GM12801 (cell line): Measurements from ENCODE around the gene KMT2A.

Experiments used
- TF ChIP-seq, protein P1 (sequence below): IDR thresholded peaks from one replicate; pipeline ENCODE4 v1.5.1; 2011; ENCODE audit warnings: control low read depth; ENCODE audit not compliant: insufficient read length; ENCODE audit errors: extremely low read depth

Gene KMT2A

DNA sequence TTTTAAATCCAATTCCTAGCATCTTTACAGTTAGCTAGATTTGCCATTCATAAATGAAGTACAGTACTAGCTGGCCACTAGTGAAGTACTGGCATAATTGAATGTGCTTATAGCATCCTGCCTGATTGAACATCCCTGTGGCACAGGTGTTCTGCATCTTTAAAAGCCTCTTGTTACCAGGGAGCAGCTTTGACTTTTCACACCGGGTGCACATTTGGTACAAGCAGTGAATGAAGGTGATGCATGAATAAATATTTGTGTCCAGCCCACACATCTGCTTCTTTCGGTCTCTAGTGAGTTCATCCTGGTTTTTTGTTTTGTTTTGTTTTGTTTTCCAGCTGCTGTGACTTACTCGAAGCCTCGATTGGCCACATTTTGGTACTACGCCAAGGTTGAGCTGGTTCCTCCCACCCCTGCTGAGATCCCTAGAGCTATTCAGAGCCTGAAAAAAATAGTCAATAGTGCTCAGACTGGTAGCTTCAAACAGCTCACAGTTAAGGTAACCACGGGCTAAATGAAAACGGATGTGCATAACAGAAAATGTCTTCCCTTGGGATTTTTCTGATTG, 29.6 kb upstream of the KMT2A start:
- TF ChIP-seq, protein P1, sequence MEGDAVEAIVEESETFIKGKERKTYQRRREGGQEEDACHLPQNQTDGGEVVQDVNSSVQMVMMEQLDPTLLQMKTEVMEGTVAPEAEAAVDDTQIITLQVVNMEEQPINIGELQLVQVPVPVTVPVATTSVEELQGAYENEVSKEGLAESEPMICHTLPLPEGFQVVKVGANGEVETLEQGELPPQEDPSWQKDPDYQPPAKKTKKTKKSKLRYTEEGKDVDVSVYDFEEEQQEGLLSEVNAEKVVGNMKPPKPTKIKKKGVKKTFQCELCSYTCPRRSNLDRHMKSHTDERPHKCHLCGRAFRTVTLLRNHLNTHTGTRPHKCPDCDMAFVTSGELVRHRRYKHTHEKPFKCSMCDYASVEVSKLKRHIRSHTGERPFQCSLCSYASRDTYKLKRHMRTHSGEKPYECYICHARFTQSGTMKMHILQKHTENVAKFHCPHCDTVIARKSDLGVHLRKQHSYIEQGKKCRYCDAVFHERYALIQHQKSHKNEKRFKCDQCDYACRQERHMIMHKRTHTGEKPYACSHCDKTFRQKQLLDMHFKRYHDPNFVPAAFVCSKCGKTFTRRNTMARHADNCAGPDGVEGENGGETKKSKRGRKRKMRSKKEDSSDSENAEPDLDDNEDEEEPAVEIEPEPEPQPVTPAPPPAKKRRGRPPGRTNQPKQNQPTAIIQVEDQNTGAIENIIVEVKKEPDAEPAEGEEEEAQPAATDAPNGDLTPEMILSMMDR: no peak

DNA sequence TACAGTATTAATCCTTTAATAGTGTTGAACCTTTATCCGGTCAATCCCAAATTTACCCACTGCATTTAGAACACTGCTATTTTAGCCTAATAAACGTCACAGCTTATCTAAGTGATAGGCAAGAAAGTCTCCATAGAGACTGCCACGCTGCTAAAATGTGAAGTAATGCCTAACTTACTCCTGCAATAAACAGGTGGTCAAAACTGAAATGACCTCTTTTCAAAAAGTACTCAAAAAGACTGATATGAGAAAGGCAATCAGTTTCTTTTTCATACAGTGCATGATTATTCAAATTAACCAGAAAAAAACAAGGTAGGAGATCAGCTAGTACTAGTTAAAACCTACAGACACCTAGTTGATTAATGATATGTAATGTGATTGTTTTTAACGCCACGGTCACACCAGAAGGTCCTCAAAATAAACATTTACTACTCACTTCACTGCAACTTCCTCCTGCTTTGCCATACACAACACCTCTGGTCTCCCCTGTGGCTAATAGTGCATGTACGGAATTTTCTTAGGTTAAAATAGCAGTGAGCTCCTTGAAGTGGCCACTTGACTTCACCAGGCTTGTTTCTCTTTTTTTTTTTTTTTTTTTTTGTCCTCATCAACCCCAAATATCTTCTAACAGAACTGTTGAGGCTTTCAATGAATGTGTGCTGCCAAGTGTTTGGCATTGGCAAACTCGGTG, 26.1 kb upstream of the KMT2A start:
- TF ChIP-seq, protein P1: no peak

DNA sequence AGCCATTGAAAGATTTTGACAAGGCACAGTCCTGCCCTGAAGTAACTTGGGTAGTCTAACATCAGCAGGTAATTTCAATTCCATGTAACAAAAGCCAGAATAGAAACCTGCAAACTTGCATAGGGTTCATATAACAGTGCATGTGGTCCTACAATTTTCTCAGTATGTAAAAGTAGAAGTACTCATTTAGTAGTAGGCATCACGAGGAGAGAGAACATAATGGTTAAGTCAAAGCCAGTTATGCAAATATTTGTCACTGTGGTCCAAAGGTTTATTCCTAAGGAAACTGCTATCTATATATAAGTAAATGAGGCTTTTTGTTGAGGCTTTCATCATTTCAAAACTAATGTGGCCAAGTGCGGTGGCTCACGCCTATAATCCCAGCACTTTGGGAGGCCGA, 24.8 kb upstream of the KMT2A start:
- TF ChIP-seq, protein P1: no peak

DNA sequence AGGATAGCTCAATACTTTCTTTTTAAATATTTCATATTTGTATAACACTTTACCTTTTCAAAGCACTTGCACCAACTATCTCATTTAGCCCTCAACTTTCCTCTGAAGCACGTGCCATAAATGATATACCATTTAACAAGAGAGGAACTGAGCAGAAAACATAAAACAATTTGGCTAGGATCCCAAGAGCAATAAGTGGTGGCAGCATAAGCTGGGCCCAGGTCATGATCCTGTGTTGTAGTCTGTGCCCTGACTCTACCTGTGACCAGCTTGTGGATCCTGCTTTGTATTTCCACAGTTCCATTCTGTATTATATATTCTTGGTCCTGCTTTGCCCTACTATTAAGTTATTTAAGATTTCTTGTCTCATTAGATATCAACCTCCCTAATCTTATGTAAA, 23.4 kb upstream of the KMT2A start:
- TF ChIP-seq, protein P1: no peak

DNA sequence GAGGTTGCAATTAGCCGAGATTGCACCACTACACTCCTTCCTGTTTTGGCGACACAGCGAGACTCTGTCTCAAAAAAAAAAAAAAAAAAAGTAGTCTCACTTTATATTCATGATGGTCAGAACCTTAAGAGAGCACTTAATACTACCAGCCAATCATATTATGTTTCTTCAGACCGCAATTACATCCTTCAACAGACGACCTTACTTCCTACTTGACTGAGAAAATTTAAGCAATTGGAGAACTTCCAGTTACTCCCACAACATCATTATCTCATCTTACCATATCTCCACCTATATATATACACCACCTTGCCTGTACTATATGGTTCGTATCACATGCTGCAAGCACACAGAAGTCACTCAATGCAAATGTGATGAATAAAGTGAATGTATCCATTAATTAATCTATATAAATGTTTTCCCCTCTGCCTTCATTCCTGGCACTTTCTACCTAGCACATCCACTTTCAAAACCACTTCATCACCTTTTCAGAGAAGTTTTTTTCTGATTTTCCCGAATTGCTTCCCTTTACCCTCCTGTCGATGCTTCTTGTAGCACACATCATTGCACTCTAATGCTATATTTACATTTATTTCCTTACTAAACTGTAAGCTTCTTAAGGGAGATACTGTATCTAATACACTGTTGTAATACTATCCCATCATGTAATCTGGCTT, 21.1 kb upstream of the KMT2A start:
- TF ChIP-seq, protein P1: no peak

DNA sequence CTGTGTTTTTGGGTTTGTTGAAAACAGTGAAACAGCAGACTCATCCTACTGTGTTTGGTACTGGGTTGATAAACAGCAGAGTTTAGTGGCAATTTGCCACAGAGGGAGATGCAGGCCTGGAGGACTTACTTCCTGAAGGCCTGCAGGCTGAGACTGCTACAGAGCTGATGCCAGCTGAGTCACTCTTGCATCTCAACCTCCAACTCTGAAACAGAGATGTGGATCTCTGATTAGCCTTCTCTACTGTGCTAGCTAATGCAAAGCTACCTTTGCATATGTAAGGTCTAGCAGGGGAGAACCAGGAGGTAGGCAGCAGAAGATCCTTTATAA, 20.6 kb upstream of the KMT2A start:
- TF ChIP-seq, protein P1: no peak

DNA sequence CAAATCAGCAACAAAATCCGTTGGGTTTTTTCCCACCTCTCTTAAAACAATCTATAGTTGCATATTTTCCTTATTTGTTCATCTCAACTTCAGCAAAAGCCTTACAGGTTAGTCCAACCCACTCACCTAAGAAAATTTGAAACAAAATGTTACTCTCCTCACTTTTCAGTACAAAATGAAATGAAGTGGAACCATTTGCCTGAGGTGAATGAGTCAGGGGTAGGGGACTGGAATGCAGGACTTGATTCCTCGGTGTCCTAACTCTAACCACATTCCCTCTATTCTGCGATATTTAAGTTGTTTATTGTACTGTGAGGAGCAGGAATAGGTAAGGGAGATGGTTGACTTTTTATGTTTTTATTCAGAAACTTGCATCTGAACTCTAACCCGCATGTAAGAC, 18.5 kb upstream of the KMT2A start:
- TF ChIP-seq, protein P1: no peak
